HEK293 (cell line): ENCODE results near the gene MX1.

Experiments
- CTCF ChIA-PET: fragments of 350-600 bp; formaldehyde crosslinking; extraction: SDS; loops from one replicate; lab custom pipeline; 2021; ENCODE audit warnings: antibody characterized with exemption; lab: Yijun Ruan, JAX
- POLR2A ChIA-PET: fragments of 300-600 bp; formaldehyde crosslinking; extraction: SDS; loops from one replicate; lab custom pipeline; 2020; ENCODE audit warnings: antibody characterized with exemption, inconsistent platforms; lab: Yijun Ruan, JAX
- H3K27ac ChIP-seq: fragments of 200-500 bp; sonication (Bioruptor generic); 2 replicates; pipeline ENCODE4 v1.5.1; 2014; ENCODE audit warnings: low read depth, low read length, control low read depth, inconsistent platforms; ENCODE audit errors: extremely low read depth
- H3K36me3 ChIP-seq, 2 experiments: fragments of 200-500 bp in 1 of 2; sonication (Bioruptor generic) in 1 of 2; 1 replicate in 1 of 2; 2 replicates in 1 of 2; pipeline ENCODE4 v1.5.1; 2014 to 2017; ENCODE audit warnings: inconsistent platforms in 2 of 2, low read length in 2 of 2; ENCODE audit not compliant: control insufficient read depth in 2 of 2, insufficient read depth in 1 of 2
- H3K4me1 ChIP-seq: fragments of 200-500 bp; sonication (Bioruptor generic); 2 replicates; pipeline ENCODE4 v1.5.1; 2014; ENCODE audit warnings: mild to moderate bottlenecking, low read length, inconsistent platforms; ENCODE audit not compliant: control insufficient read depth, insufficient read depth
- H3K4me3 ChIP-seq: 2 replicates; pipeline ENCODE4 v1.5.1; 2011; ENCODE audit warnings: low read depth, mild to moderate bottlenecking, control low read depth, low read length, moderate library complexity
- H3K9me3 ChIP-seq: fragments of 200-500 bp; sonication (Bioruptor generic); 2 replicates; pipeline ENCODE4 v1.5.1; 2014; ENCODE audit warnings: low read depth, low read length, inconsistent platforms; ENCODE audit not compliant: control insufficient read depth, insufficient read depth
- ATF2 ChIP-seq: fragments of 450-650 bp; formaldehyde crosslinking; IDR thresholded peaks from 2 replicates; pipeline ENCODE4 v1.5.1; 2016; ENCODE audit warnings: missing biosample characterization, missing genetic modification characterization, low read depth
- MZF1 ChIP-seq: fragments of 450-650 bp; formaldehyde crosslinking; IDR thresholded peaks from 2 replicates; pipeline ENCODE4 v1.5.1; 2017; ENCODE audit warnings: missing biosample characterization, missing genetic modification characterization, borderline replicate concordance
- PRDM10 ChIP-seq: fragments of 450-650 bp; formaldehyde crosslinking; IDR thresholded peaks from 2 replicates; pipeline ENCODE4 v1.5.1; 2016; ENCODE audit warnings: missing biosample characterization, missing genetic modification characterization
- SP3 ChIP-seq: fragments of 450-650 bp; formaldehyde crosslinking; IDR thresholded peaks from 2 replicates; pipeline ENCODE4 v1.5.1; 2016; ENCODE audit warnings: missing biosample characterization, missing genetic modification characterization
- SP7 ChIP-seq: fragments of 450-650 bp; formaldehyde crosslinking; IDR thresholded peaks from 2 replicates; pipeline ENCODE4 v1.5.1; 2016; ENCODE audit warnings: missing biosample characterization, missing genetic modification characterization
- YY1 ChIP-seq: fragments of 450-650 bp; formaldehyde crosslinking; IDR thresholded peaks from 2 replicates; pipeline ENCODE4 v1.5.1; 2018; ENCODE audit warnings: missing biosample characterization, missing genetic modification characterization
- ZBTB10 ChIP-seq: fragments of 450-650 bp; formaldehyde crosslinking; IDR thresholded peaks from 2 replicates; pipeline ENCODE4 v1.5.1; 2016; ENCODE audit warnings: missing biosample characterization, missing genetic modification characterization
- ZIC2 ChIP-seq: fragments of 450-650 bp; formaldehyde crosslinking; IDR thresholded peaks from 2 replicates; pipeline ENCODE4 v1.5.1; 2016; ENCODE audit warnings: missing biosample characterization, missing genetic modification characterization
- ZNF214 ChIP-seq: fragments of 450-650 bp; formaldehyde crosslinking; IDR thresholded peaks from 2 replicates; pipeline ENCODE4 v1.5.1; 2017; ENCODE audit warnings: missing biosample characterization, mild to moderate bottlenecking, missing genetic modification characterization, borderline replicate concordance
- ZNF37A ChIP-seq: fragments of 450-650 bp; IDR thresholded peaks from 2 replicates; pipeline ENCODE4 v1.5.1; 2018; ENCODE audit warnings: missing biosample characterization, missing genetic modification characterization
- ZNF404 ChIP-seq: fragments of 450-650 bp; formaldehyde crosslinking; IDR thresholded peaks from 2 replicates; pipeline ENCODE4 v1.5.1; 2017; ENCODE audit warnings: missing biosample characterization, missing genetic modification characterization
- ZNF677 ChIP-seq: fragments of 450-650 bp; IDR thresholded peaks from 2 replicates; pipeline ENCODE4 v1.5.0; 2018; ENCODE audit warnings: missing biosample characterization, mild to moderate bottlenecking, missing genetic modification characterization, moderate library complexity
- ZNF704 ChIP-seq: fragments of 450-650 bp; formaldehyde crosslinking; IDR thresholded peaks from 2 replicates; pipeline ENCODE4 v1.5.1; 2016; ENCODE audit warnings: missing biosample characterization, missing genetic modification characterization
- ZNF76 ChIP-seq: fragments of 450-650 bp; formaldehyde crosslinking; IDR thresholded peaks from 2 replicates; pipeline ENCODE4; 2016; ENCODE audit warnings: low read depth, missing biosample characterization, missing genetic modification characterization, borderline replicate concordance

The MX1 gene

GRCh38 chr21:41475714-41476420, 49.8 kb downstream of the MX1 start (continued):
- TF ChIP-seq PRDM10 (tag by site-specific recombination) (no peak), SP3 (tag by site-specific recombination) (no peak), SP7 (tag by site-specific recombination) (no peak), ZNF677 (tag by site-specific recombination) (no peak)

GRCh38 chr21:41477641-41478318, 51.7 kb downstream of the MX1 start:
- no peak overlapping the region for H3K27ac ChIP-seq
- H3K4me1 ChIP-seq: peaks cover 2% of the 10 kb centered on the region; the same call in 1 of the 2 replicates
- CTCF ChIA-PET: interaction anchor here (0.6 to 2.2 kb wide), 2 partner anchors 103 to 194 kb away, joined by 3 to 5 read pairs; no protein-coding TSS in a partner anchor
- no peaks in the 10 kb centered on the region for H3K36me3 ChIP-seq
- H3K4me3 ChIP-seq: no peak overlapping the region
- TF ChIP-seq ZNF37A (tag by site-specific recombination) (no peak), ZIC2 (tag by site-specific recombination) (peak; percentile 86)
- POLR2A ChIA-PET: no interaction called here
- H3K9me3 ChIP-seq: no peaks in the 10 kb centered on the region

GRCh38 chr21:41478319-41479177, 52.5 kb downstream of the MX1 start:
- H3K4me1 ChIP-seq: peaks cover 2% of the 10 kb centered on the region; the same call in 1 of the 2 replicates
- POLR2A ChIA-PET: no interaction called here
- TF ChIP-seq YY1 (no peak), ZNF404 (tag by site-specific recombination) (no peak), ZNF214 (tag by site-specific recombination) (no peak), ATF2 (tag by site-specific recombination) (no peak), ZBTB10 (tag by site-specific recombination) (no peak), ZNF704 (tag by site-specific recombination) (no peak), MZF1 (tag by site-specific recombination) (no peak), ZNF76 (tag by site-specific recombination) (no peak)
- TF ChIP-seq, all 188 proteins: peak for 0
- CTCF ChIA-PET: interaction anchor here (2.2 kb wide), 1 partner anchor 195 kb away, joined by 5 read pairs; no protein-coding TSS in a partner anchor
- Histone ChIP-seq H3K36me3 (no peaks in the 10 kb centered on the region), H3K9me3 (no peaks in the 10 kb centered on the region), H3K4me3 (no peak overlapping the region), H3K27ac (no peak overlapping the region)
